ENCODE measurements around the gene PIEZO1.
A peak's percentile ranks its signal among the peaks of the same experiment; 100 is the strongest.
"Not testable (repeated sequence)": the region's sequence is repeated elsewhere in the genome, so short reads cannot be mapped to it uniquely, and the experiment has no call there.

PIEZO1 gene

DNA sequence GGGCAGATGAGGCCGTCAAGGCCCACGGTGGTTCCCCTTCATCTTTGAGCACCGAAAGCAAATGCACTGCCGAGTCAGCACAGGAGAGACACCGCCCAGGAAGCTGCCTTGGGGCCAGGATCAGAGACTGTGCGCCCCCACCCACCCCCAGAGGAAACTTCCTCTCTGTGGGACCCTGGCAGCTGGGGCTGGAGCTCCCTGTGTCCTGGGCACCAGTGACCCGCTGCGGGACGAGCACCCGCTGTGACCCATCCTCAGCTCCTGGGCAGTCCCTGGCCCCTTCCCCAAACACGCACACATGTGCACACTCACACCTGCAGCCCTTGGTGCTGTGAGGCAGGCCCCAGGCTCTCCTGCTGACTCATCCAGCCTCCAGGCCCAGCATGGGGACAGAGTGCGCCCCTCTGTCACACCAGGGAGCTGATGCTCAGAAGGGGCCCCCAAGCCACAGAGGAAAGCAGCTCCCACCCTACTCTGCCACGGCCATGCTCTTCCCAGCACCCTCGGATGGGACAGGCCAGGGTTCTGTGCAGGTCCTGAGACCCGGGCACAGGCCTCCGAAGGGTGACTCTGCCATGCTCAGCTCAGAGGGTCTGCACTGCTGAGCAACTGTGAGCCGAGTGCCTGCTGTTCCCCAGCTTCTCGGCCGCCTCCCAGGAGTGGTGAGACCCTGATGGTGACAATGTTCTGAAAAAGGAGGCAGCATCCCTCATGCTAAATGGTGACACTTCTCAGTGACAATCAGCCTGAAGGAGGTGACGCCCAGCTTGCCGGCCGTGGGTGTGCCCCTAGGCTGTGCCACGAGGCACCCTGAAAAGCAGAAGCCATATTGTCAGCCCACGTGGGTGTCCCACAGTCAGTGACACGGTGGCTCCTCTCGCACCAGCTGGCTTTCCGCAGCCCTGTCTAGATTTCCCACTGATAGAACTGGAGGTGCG lies 3.6 kb downstream of the PIEZO1 start:
- no peak for DNase-seq

DNA sequence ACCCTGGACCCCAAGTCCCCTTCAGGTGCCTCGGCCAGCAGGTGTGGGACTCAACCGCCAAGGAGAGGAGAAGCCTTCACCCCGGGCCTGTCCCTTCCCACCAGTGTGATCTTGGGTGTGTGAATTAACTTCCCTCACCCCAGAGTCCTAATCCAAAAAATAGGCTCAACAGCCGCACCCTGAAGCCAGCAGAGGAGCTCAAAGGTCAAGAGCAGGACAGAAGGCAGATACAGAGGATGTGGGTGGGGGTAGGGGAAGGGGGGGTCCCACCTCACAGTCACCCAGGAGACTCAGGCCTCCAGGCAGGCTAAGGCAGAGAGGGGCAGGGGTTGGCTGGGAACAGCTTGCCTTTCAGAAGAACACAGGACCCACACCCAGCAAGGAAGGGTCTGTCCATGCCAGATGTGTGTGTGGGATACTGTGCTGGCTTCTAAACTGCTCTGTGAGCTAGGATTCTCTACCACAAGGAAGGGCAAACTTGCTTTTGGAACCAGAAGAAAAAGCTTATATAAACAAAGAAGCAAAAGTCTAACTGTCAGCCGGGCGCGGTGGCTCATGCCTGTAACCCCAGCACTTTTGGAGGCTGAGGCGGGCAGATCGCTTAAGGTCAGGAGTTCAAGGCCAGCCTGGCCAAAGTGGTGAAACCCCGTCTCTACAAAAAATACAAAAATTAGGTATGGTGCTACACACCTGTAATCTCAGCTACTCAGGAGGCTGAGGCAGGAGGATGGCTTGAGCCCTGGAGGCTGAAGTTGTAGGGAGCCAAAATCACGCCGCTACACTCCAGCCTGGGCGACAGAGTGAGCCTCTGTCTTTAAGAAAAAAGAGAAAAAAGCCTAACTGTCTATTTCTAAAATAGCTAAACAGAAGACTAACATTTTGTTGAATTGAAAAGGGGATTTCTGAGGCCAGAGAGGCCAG lies 4.6 kb downstream of the PIEZO1 start:
- DNase-seq: no peak

DNA sequence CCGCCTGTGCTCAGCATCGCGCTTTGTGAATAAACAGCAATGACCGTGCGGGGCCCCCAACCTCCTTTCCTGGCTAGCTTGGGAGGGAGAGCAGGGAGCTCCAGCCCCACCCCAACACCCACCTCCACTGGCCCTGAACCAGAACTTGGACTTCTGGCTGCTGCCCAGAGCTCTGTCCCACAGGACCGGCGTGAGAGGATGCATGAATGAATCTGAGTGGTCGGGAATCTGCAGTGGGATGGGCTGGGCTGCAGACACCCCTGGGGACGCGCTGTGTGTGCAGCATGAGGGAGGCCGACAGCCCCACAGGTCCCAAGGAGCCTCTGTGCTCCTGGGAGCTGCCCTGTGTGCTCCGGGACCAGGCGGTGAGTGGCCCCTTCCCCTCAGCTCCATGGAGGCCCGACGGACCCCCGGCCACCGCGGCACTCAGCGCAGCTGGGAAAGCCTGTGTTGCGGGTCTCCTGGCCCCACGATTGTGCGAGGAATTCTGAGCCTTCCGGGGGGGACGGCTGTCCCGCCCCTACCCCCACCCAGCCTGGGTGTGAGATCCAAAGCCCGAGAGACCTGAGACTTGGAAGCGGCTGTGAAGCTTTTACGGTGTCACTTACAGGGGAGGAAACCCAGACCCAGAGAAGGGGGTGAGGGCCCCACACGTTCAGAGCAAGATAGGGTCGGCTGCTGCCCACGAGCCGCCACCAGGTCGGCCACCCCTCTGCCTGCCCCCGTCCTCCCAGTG lies 5.4 kb downstream of the PIEZO1 start:
- DNase-seq: no peak

DNA sequence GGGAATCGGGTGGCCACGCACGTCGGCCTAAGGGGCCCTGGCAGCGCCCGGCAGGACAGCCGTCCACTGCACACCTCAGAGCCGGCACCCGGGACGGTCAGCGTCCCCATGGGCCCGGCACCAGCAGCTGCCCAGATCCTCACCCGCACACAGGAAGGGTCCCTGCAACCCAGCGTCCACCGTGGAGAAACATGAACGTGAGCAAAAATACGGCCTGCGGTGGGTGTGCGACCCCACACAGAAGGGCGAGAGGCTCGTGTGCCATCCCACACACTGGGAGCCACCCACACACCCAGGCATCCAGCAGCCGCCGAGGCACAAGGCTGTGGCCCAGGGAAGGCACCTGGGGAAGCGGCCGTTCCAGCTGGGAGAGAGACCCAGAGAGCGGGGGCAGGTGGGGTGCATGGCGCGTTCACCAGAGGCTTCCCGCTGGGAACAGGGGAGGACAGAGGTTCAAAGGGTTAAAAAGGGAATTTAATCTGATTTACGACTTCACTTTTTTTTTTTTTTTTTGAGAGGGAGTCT lies 6.4 kb downstream of the PIEZO1 start:
- no peak for DNase-seq

DNA sequence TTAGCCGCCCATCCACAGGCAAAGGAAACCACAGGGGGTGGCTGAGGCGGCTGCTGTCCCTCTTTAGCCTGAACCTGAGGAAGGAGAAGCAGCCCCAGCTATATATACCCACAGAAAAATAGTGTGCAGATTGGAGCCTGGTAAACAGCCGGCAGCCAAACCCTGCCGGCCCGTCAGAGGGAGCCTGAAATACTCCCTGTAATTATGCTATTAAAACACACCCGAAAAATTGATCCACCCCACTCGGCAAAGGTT lies 6.8 kb downstream of the PIEZO1 start:
- DNase-seq: no peak

DNA sequence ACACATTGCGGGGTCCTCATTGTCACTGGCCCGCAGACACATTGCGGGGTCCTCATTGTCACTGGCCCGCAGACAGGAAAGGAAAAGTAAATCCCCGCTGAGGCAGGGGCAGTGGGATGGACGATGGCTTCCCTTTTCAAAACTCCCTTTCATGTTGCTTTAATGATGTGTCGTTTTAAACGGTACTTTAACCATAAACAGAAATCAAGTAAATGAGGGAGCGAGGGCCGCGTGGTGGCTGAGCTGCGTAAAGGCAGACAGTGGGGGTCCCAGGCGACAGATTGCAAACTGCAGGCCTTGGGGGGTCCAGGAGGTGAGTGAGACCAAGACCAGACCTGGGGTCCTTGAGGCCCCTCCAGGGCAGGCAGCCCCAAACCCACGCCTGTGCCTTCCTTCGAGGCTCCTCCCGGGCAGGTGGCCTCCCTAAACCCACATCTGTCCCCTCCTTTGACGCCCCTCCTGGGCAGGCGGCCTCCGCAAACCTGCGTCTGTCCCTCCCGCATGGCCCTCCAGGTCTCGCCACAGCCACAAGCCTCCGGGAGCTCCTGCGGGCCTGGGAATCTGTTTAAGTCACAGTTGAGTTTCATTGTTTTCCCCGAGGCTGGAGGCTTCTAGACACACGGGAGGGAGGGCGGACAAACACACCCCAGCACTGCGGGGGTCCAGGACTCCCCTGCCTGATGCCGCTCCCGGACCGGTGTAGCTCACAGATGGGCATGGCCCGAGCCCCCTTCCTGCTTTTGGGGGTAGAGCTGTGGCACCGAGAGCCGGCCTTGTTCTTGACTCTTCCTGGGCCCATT lies 7.3 kb downstream of the PIEZO1 start:
- DNase-seq: no peak

DNA sequence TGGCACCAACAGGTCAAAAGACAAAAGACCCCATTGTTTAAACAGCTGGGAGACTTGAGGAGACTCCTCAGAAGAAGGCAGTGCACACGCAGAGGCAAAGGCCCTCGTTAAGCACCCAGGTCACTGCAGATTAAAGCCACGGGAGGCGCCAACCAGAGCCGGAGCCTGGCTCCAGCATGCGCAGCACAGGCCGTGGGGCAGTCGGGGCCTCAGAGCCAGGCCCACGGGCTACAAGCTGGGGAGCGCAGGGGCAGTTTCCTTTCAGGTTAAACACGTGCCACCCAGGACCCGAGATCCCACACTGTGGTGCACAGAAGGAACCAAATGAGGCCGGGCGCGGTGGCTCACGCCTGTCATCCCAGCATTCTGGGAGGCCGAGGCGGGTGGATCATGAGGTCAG lies 9.2 kb downstream of the PIEZO1 start:
- DNase-seq: no peak

DNA sequence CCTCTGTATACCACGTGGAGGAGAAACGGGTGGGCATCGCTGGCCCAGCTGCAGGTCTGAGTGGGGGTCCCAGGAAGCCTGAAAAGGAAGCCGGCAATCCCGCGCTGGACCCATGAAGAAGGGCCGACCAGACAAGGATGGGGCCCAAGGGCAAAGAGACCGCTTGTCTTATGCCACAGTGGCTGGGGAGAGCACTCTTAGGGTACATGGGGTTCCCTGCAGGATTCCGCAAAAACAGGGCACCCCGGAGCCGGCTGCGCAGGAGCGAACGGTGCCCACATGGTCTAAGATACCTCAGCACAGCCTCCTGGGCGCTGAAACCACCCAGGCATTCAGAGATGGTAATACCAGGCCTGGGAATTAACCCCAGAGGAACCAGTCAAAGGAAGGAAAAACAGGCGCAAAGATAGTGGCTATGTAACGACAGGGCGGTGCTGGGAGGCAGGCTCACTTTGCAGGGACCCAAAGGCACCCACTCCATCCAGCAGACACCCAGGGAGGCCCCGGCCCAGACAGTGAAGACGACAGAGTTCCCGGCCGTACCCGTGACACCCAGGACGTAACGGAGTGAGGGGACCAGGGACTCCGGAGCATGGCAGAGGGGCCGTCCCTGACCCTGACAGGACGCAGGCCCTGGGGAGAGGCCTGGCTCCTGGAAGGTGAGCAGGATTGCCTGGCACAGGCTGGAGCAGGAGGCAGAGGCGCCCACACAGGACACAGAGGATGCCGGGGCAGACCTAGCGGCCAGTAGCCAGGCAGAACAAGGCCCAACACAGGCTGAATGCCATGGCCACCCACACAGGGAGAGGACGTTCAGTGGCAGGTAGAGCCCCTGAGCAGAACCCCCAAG lies 10.3 kb downstream of the PIEZO1 start:
- DNase-seq: no peak

DNA sequence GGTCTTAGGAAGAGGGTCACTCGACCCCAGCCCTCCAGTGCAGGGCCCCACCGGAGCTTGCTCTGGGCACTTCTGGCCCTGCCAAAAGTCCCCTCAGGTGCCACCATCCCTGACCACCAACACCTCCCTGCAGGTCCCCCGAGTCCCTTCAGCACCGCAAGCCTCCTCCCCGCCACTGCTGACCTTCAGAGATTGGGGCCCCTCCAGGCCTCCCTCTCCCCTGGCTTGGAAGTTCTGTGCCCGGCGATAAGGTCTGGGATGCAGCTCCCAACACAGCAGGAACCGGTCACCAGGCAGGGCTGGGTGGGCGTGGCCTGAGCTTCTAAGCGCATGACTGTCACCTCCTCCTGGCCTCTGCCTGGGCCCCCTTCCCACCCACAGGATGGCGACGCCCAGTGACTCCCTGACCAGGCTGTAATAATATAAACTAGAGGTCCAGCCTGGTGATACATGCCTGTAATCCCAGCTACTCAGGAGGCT lies 11.2 kb downstream of the PIEZO1 start:
- no peak for DNase-seq

DNA sequence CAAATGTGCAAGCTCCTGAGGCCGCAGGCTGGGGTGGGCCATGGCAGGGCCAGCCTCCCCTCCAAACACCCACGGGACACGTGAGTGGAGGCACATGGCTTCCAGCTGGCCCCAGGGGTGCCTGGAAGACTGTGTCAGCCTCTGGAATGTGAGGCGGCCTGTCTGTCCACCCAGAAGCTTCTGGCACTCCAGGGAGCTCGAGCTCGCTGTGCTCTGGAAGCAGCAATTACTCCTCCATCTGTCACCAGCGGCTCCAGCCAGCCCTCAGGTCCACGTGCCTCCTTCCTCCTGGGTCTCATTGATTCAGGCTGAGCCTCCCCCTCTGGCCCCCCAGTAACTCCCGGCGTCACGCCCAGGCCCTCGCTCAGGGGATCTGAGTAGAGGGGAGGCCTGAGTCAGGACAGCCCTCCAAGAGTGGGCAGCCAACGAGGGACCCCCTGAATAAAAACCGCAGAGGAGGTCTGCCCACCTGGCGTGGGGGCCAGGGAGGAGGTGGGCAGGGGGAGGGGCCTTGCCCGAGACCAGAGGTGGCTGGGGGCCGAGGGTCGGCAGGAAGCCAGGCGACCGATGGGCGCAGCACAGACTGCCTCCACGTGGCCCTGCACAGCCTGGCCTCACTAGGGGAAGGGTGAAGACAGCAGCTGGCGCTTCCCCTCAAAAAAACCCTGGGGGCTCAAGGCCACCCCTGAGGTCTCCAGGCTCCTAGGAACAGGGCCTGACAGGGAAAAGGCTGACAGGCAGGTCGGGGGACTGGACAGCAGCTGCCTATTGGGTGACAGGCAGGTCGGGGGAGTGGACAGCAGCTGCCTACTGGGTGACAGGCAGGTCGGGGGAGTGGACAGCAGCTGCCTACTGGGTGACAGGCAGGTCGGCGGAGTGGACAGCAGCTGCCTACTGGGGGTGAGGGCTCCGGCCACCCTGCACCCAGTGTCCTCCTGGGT lies 11.9 kb downstream of the PIEZO1 start:
- peak; percentile 67 for DNase-seq

DNA sequence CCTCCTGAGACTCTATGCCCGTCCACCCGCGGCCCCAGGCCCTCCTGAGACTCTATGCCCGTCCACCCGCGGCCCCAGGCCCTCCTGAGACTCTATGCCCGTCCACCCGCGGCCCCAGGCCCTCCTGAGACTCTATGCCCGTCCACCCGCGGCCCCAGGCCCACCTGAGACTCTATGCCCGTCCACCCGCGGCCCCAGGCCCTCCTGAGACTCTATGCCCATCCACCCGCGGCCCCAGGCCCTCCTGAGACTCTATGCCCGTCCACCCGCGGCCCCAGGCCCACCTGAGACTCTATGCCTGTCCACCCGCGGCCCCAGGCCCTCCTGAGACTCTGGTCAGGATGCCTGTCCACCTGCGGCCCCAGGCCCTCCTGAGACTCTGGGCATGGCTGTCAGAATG lies 13.2 kb downstream of the PIEZO1 start:
- DNase-seq: not testable (repeated sequence)

DNA sequence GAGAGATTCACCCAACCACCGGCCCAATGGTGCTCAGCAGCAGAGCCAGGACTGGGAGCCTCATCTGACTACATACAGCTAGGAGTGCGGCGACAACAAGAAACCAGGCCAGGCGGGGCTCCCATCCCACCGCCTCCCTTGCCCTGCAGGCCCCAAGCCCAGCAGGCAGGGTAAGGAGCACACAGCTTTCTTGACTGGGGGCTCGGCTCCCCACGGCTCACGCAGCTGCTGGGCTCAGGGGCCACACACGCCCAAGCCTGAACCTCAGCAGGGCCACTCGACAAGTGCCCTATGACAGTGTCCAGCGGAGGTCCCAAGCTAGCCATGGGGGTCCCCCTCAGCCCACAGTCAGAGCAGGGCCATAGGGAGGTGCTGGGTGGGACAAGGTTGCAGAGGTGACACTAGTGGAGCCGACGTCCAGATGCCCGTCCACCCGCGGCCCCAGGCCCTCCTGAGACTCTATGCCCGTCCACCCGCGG lies 13.7 kb downstream of the PIEZO1 start:
- no peak for DNase-seq

DNA sequence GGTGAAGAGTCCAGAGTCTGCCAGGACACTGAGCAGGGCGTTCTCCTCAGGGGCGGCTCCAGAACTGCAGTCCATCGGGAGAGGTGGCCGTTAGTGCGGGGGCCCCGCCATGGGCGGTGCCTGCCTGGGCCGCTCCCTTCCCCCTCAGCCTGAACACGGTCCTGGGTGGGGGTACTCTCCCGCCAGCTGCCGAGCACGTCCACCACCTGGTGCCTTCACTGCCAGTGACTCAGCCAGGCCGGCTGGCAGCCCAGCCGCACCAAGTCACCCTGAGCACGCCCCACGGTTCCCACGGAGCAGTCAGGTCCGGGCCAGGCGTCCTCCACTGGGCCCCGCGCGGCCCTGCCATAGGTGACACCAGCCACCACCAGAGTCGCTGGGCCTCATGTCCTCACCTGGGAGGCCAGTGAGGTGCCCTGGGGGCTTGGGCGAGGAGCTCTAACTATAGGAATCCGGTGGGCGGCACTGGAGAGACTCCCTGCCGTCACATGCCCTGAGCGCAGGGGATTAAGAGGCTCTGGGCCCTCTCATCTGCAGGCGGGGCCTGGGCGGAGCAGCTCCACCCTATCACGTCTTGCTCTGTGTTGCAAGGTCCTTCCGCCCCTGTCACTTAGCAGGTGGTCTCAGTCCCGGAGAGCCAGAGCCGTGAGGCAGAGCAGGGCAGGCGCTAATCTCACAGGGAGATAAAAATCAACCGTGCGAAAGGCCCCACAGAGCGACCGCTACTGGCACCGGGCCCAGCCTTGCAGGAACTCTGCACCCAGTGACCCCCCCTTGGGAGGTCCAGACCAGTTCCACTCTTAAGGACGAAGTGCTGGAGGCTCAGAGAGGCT lies 14.3 kb downstream of the PIEZO1 start:
- peak; percentile 63 for DNase-seq

DNA sequence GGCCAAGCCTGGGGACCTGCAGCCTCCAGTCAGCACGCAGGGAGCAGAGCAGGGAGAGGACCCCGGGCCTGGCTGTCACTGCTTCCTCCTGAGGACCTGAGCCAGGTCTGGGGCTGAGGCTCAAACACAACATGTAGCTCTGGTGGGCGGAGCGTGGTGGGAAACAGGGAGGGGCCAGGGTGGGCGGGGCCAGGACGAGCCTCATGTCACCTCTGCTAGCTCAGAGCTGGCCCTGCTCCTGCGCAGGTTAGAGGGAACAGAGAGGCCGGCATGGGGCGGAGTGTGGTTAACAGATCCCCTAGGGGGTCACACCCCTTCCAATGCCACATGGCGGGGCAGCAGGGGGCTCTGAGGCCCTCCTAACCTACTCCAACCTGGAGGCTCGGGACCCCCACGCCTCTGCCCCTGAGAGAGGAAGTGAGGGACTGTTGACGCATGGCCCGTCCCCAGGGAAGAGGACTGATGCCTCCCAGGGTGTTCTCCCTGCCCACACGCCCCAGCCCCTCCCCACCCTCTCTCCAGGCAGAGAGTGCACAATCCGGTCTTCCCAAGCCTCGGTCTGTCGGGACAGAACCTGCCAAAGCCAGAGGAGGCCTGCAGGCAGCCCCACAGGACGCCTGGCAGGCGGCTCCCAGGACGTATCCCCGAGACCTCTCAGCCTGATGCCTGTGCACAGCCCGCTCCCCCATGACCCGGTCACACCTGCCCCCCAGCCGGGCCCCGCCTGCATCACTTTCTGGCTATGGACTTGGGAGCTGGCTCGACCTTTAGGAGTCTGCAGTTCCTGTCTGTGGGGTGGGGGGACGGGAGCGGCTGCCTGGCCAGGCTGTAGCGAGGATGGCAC lies 15.2 kb downstream of the PIEZO1 start:
- DNase-seq: peak; percentile 60

DNA sequence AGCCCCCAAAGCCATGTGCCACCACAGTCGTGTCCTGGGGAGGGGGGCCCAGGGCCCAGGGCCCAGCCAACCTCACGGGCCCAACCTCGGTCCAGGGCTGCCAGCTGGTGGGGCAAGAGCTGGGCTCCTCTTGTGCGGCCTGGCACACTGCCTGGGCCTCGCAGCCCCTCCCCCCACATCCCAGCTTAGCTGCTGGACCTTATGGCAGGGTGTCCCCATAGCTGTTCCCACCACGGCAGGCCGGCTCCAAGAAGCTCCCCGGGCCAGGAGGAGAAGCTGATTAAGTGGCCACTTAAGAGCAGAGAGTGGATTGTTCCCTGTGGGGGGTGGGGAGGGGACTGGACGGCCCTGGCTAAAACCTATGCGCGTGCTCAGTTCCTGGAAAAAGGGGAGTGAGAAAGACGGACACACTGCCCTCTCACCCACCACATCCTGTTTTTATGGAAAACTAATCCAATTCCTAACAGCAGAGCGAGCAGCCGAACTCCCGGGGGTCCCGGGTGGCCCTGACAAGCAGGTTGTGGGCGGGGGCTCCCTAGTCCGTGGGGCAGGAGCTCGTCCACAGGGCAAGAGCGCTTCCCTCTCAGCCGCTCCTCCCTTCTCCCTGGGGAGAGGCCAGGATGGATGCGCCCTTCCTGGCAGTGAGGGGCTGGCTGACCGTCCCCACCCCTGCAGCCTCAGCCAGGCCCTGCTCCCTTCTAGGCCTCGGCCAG lies 16.8 kb downstream of the PIEZO1 start:
- DNase-seq: no peak

DNA sequence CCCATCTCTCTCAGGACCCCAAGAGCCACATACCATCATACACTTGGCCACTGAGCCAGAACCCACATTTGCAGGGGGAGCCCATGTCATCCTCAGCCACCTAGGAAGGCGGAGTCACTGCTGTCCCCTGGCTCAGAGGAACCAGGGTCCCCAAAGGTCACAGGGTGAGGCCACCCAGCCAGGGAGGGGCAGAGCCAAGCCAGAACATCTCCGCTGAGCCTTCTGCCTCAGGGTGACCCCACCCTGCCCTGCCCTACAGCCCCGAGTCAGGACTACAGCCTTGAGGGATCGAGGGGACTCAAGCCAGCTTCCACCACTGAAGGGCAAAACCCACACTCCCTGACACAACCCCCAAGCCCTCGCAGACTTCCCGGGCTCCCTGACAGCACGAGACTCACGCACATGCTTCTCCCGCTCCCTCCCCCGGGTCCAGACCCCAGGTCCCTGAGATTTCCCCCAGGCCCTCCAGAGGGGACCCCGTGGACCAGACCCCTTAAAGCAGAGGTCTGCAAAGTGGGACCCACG lies 17.4 kb downstream of the PIEZO1 start:
- no peak for DNase-seq

DNA sequence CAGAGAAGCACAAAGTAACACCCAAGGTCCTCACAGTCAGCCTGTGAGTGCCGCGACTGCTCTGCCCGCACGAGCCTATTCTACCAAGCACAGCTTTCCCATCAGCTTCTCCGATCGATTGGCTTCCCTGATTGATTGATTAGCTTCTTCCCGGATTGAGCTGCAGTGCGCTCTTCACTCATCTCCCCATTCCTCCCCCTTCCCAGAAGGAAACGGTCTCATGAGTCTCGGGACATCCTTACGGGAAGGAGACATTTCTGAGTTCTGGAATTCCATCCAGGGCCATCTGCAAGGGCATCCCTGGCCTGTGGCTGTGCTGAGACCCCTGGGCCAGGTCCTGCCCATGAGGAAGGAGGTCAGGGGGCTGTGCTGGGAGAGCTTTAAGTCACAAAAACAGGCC lies 18.0 kb downstream of the PIEZO1 start:
- DNase-seq: no peak
